WERI-Rb-1 (cell line): ENCODE results near the gene PERP.

Experiments
- DNase-seq: peaks from one replicate; pipeline ENCODE4 v3.0.0-alpha.2; 2020
- H3K27ac ChIP-seq: fragments of 250-450 bp; sonication (Bioruptor Pico); 2 replicates; pipeline ENCODE4 v1.5.1; 2020; ENCODE audit warnings: mild to moderate bottlenecking, moderate library complexity
- H3K27me3 ChIP-seq: fragments of 250-450 bp; sonication (Bioruptor Pico); 2 replicates; pipeline ENCODE4 v1.5.1; 2021; ENCODE audit warnings: mild to moderate bottlenecking, low read depth, moderate library complexity; ENCODE audit not compliant: insufficient read depth, severe bottlenecking
- H3K36me3 ChIP-seq: fragments of 250-450 bp; sonication (Bioruptor Pico); 2 replicates; pipeline ENCODE4 v1.5.1; 2020; ENCODE audit warnings: mild to moderate bottlenecking, moderate library complexity
- H3K4me3 ChIP-seq: 2 replicates; pipeline ENCODE4 v1.5.1; 2011; ENCODE audit warnings: low read depth, mild to moderate bottlenecking, control low read depth, low read length
- H3K9me3 ChIP-seq: fragments of 250-450 bp; sonication (Bioruptor Pico); 2 replicates; pipeline ENCODE4 v1.5.1; 2021; ENCODE audit warnings: mild to moderate bottlenecking, moderate library complexity; ENCODE audit not compliant: severe bottlenecking
- TF ChIP-seq, protein P1 (sequence below): IDR thresholded peaks from 2 replicates; pipeline ENCODE4 v1.5.1; 2011; ENCODE audit warnings: low read depth, mild to moderate bottlenecking, control low read depth, inconsistent platforms, low read length

The PERP gene

DNA sequence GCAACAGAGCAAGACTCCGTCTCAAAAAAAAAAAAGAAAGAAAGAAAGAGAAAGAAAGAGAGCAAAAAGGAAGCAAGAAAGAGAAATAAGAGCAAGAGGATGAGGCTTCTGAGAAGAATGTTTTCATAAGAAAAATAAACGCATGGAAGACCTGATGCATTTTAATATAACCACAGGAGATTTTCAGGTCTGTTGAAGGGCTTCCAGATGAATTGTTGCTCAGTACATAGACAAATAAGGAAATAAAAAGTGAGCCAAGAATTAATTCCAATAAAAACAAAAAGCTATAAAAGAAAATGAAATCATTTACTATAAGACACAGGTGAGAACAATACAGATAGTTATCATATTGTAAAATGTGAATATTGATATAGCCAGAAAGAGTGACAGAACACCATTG, 43.5 kb downstream of the PERP start:
- Histone ChIP-seq H3K27me3 (no peaks in the 10 kb centered on the region), H3K27ac (no peak overlapping the region), H3K9me3 (no peaks in the 10 kb centered on the region), H3K4me3 (no peak overlapping the region), H3K36me3 (no peaks in the 10 kb centered on the region)
- TF ChIP-seq, protein P1, sequence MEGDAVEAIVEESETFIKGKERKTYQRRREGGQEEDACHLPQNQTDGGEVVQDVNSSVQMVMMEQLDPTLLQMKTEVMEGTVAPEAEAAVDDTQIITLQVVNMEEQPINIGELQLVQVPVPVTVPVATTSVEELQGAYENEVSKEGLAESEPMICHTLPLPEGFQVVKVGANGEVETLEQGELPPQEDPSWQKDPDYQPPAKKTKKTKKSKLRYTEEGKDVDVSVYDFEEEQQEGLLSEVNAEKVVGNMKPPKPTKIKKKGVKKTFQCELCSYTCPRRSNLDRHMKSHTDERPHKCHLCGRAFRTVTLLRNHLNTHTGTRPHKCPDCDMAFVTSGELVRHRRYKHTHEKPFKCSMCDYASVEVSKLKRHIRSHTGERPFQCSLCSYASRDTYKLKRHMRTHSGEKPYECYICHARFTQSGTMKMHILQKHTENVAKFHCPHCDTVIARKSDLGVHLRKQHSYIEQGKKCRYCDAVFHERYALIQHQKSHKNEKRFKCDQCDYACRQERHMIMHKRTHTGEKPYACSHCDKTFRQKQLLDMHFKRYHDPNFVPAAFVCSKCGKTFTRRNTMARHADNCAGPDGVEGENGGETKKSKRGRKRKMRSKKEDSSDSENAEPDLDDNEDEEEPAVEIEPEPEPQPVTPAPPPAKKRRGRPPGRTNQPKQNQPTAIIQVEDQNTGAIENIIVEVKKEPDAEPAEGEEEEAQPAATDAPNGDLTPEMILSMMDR, result no peak
- no peak for DNase-seq

DNA sequence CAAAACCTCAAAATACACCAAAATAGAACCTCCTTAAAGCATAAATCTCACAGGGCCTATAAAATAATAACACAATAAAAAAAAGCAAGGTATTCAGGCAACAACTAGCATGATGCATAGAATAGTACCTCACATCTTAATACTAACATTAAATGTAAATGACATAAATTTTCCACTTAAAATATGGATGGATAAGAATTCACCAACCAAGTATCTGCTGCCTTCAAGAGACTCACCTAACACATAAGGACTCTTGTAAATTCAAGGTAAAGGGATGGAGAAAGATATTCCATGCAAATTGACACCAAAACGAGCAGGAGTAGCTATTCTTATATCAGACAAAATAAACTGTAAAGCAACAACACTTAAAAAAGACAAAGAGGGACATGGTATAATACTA, 52.2 kb downstream of the PERP start:
- Histone ChIP-seq H3K36me3 (no peaks in the 10 kb centered on the region), H3K9me3 (no peaks in the 10 kb centered on the region), H3K4me3 (no peak overlapping the region), H3K27ac (no peak overlapping the region), H3K27me3 (no peaks in the 10 kb centered on the region)
- TF ChIP-seq, protein P1, result no peak
- DNase-seq, result no peak

DNA sequence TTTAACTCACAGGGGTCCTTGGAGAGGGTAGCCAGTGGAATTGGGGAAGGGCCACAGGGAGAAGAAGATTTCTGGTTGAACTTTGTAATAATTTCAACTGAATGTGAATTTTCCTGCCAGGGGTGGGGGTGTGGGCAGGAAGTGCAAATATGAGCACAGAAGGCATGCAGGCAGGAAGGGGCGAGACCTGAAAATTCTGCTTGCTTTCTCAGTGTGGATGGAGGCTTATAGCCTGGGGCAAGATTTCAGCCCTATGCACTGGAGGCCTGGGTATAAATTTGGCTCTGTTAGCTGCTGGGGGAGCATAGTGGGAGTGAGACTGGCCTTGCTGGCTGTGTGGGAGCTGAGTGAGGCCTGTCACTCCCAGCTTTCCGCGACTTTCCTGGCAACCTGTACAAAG, 54.4 kb downstream of the PERP start:
- no peaks in the 10 kb centered on the region for H3K27me3 ChIP-seq
- H3K36me3 ChIP-seq, result no peaks in the 10 kb centered on the region
- H3K9me3 ChIP-seq, result no peaks in the 10 kb centered on the region
- TF ChIP-seq, protein P1, result no peak
- H3K4me3 ChIP-seq, result no peak overlapping the region
- no peak for DNase-seq
- no peak overlapping the region for H3K27ac ChIP-seq

DNA sequence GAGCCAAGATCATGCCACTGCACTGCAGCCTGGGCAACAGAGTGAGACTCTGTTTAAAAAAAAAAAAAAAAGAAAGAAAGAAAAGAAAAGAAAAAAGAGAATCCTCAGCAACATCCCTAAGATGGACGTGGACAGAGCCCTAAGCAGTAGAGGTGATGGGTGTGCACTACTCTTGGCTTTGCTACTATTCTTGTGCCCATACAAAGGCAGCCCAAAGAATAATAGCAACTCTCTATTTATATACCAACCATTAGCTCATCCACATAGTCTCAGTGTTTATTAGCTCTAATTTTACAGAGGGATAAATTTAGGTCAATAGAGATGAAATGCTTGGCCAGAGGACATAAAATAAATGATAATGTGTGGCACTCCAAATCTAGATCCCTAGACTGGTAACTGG, 62.2 kb downstream of the PERP start:
- DNase-seq, result no peak
- no peaks in the 10 kb centered on the region for H3K27me3 ChIP-seq
- no peak overlapping the region for H3K4me3 ChIP-seq
- TF ChIP-seq, protein P1, result no peak
- H3K36me3 ChIP-seq, result no peaks in the 10 kb centered on the region
- no peaks in the 10 kb centered on the region for H3K9me3 ChIP-seq
- no peak overlapping the region for H3K27ac ChIP-seq

DNA sequence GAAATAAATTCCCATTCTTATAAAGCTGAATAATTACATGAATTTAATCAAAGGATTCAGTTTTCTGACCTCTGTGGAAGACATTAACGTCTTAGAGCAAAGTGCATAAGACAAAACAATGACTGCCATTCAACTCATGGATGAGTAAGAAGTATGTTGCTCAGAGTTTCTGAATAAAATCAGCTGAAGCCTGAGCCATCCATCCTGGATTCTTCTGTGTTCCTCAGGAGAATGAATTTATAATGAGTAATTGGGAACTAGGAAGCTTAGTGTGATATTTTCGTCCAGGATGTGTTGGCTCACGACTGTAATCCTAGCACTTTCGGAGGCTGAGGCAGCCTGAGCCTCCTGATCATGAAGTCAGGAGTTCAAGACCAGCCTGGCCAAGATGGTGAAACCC, 62.8 kb downstream of the PERP start:
- H3K27ac ChIP-seq, result no peak overlapping the region
- no peaks in the 10 kb centered on the region for H3K27me3 ChIP-seq
- no peak for DNase-seq
- H3K4me3 ChIP-seq, result no peak overlapping the region
- H3K36me3 ChIP-seq, result no peaks in the 10 kb centered on the region
- no peaks in the 10 kb centered on the region for H3K9me3 ChIP-seq
- TF ChIP-seq, protein P1, result no peak
